ENCODE data around the gene TRAPPC1.

DNA sequence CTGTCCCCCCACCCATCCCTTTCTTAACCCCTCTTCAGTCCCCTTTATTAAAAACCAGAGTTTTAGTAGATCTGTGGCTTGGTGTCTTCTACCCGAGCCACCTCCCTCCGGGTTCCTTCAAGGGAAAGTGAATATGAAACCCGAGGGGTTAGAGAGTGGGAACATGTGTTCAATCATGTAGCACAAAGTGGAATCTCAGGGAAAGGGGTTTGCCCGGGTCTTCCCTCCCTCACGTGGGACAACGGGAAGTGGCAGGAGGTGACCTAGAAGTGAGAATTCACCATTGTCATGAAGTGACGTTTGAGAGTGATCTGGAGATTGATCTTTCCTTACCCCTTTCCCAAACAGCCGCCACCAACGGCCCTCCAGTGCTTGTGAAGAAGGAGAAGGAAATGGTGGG is 20.6 kb downstream of the TRAPPC1 start:
- TF ChIP-seq, protein P1, sequence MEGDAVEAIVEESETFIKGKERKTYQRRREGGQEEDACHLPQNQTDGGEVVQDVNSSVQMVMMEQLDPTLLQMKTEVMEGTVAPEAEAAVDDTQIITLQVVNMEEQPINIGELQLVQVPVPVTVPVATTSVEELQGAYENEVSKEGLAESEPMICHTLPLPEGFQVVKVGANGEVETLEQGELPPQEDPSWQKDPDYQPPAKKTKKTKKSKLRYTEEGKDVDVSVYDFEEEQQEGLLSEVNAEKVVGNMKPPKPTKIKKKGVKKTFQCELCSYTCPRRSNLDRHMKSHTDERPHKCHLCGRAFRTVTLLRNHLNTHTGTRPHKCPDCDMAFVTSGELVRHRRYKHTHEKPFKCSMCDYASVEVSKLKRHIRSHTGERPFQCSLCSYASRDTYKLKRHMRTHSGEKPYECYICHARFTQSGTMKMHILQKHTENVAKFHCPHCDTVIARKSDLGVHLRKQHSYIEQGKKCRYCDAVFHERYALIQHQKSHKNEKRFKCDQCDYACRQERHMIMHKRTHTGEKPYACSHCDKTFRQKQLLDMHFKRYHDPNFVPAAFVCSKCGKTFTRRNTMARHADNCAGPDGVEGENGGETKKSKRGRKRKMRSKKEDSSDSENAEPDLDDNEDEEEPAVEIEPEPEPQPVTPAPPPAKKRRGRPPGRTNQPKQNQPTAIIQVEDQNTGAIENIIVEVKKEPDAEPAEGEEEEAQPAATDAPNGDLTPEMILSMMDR (conservative IDR thresholded peaks at IDR 0.05 in 1 of 2, IDR thresholded peaks at IDR 0.05 in 1 of 2; ENCODE audit: extremely low read depth in 1 of 2, insufficient read depth in 1 of 2, low read depth in 1 of 2, low read length in 2 of 2), result no peak
- no peak for TF ChIP-seq EZH2 (IDR thresholded peaks at IDR 0.05; ENCODE audit: borderline replicate concordance, low read length)
